GM13977 (cell line): Measurements from ENCODE around the gene GPR107.

ENCODE experiments used
- DNase-seq: peaks from one replicate; pipeline ENCODE4 v3.0.0; 2012; ENCODE audit warnings: low spot score
- in situ Hi-C: fragments of 300-500 bp; cut with MboI; formaldehyde crosslinking; loops from one replicate; pipeline ENCODE4 v1.12.0; 2022; ENCODE audit warnings: low sequenced_read_pairs, low pct_unique_long_range_greater_than_20kb, mixed read lengths, inconsistent platforms; ENCODE audit not compliant: unreplicated experiment
- TF ChIP-seq, protein P1 (sequence below): IDR thresholded peaks from 2 replicates; pipeline ENCODE4 v1.5.1; 2012; ENCODE audit warnings: mild to moderate bottlenecking, control low read depth; ENCODE audit not compliant: insufficient read depth; ENCODE audit errors: extremely low read depth, missing control alignments

Gene GPR107

DNA sequence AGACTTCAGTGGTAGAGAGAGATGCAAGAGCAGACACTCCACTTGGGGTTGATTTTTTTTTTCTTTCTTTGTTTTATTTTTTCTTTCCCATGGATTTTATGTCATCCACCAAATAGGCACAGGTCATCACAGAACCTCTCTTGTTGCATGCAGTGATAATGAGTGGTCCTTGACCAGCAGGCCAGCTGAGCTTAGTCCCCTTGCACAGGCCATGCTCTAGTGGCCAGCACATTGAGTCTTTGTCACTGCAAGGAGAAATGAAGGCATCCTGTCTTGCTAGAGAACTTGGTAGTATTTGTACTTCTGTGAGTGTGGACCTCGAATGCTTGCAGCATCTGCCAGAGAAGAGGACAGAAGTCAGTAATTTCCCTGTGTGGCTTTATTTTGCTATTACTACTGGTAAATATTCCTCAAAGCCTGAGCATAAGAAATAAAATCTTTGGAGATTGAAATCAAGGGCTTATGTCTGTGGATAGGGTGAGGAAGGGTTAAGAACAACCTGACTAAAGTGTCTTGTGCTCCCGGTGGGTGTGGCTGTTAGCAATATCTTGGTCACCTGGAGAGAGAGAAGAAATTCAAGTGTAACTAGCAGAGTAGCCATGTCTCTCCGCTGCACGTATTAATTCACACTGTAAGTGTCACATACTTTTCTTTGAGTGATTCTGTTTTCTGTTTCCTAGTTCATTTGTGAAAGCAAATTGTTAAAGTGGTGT, 73.2 kb downstream of the GPR107 start:
- TF ChIP-seq, protein P1, sequence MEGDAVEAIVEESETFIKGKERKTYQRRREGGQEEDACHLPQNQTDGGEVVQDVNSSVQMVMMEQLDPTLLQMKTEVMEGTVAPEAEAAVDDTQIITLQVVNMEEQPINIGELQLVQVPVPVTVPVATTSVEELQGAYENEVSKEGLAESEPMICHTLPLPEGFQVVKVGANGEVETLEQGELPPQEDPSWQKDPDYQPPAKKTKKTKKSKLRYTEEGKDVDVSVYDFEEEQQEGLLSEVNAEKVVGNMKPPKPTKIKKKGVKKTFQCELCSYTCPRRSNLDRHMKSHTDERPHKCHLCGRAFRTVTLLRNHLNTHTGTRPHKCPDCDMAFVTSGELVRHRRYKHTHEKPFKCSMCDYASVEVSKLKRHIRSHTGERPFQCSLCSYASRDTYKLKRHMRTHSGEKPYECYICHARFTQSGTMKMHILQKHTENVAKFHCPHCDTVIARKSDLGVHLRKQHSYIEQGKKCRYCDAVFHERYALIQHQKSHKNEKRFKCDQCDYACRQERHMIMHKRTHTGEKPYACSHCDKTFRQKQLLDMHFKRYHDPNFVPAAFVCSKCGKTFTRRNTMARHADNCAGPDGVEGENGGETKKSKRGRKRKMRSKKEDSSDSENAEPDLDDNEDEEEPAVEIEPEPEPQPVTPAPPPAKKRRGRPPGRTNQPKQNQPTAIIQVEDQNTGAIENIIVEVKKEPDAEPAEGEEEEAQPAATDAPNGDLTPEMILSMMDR: no peak
- DNase-seq: no peak
- in situ Hi-C loops: no loop called here

DNA sequence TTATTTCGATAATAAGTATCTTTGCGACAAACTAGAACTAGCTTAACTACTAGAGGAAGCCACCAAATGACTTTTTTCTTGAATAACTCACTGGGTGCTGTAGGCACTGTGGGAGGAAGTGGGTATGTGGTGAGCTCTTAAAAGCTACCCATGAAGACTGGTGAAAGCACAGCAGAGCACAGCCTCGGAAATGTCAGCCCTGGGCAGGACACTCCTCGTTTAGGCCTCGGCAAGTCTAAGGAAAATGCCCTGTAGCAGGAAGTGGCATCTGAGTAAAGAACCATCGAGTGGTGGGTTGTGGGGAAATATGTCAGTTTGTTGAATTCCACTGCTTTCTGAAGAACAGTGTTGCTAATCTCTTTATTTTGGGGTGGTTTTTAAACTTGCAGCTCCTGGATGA, 74.5 kb downstream of the GPR107 start:
- TF ChIP-seq, protein P1: no peak
- DNase-seq: peak; percentile 41
- in situ Hi-C loops: no loop called here

DNA sequence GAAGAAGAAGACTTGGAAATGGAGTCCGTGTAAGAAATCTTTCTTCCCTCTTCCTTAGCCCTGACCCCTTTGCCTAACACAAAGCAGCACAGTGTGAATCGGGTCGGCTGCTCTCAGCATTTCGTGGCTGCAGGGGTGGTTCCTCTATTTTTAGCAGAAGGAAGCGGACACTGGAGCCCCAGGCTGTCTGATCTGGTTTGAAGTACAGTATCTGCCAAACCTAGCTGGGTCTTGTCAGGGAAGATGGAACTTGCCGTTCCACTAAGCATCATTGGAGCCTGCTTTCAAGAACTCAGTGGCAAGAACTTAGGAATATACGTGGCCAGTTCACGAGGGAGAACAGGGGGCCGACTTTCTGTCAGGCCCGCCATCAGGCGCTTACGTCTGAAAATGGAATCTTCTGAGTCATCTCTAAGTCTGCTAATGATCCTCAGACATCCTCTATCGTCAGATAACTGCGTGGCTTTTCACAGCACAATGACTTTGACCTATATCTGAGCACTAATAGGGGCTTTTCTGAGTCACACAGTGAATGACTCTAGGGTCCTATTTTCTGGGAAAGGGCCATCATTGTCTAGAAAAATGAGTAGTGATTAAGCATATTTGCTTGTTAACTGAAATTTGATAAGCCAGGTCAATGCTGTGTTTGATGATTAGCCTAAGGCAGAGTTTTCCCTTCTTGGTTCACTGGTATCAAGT, 75.2 kb downstream of the GPR107 start:
- in situ Hi-C loops: no loop called here
- DNase-seq: peak; percentile 75
- TF ChIP-seq, protein P1: no peak

DNA sequence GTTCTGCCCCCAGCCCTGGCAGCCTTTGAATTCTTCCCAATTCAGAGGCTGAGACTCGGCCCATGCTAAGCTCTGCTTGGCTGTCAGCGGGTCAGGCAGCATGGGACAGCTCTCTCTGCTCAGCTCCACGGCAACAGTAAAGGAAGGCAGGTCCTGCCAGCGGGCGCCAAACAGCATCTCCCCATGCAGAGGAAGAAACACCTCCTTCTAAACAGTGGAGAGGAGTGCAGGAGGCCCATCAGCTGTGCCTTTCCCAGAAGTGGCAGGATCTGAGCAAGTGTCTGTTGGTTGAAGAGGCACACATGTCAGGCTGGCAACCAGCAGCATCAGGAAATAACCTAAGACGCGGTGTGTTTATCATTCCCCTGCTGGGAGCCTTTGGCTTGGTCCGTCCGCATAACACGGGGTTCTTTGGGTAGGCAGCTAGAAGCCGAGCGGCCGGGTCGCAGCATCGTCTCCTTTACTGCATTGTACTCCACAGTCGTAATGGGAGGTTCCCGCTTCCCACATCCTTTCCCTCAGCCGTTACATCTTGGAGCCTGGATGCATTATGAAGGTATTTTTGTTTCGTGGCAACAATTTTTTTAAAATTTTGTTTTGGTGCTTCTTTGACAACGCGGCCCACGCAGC, 75.8 kb downstream of the GPR107 start:
- no peak for DNase-seq
- in situ Hi-C loops: no loop called here
- TF ChIP-seq, protein P1: no peak

DNA sequence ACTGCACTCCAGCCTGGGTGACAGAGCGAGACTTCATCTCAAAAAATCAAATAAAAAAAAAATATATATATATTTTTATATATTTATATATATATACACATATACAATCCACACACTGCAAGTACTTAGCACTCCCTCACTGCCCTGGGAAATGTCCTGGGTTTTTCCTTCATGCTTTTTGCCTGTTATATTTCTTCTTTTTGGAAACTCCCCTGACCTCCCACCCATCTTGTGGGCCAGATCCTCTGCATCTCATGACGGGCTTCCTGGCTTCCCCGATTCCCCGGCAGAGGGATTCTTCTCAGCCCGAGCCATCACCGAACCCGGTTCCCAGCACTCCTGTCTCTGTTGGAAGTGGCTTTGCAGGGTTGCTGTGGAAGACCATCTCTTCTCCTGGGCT, 79.0 kb downstream of the GPR107 start:
- no peak for DNase-seq
- TF ChIP-seq, protein P1: no peak
- in situ Hi-C loops: no loop called here

DNA sequence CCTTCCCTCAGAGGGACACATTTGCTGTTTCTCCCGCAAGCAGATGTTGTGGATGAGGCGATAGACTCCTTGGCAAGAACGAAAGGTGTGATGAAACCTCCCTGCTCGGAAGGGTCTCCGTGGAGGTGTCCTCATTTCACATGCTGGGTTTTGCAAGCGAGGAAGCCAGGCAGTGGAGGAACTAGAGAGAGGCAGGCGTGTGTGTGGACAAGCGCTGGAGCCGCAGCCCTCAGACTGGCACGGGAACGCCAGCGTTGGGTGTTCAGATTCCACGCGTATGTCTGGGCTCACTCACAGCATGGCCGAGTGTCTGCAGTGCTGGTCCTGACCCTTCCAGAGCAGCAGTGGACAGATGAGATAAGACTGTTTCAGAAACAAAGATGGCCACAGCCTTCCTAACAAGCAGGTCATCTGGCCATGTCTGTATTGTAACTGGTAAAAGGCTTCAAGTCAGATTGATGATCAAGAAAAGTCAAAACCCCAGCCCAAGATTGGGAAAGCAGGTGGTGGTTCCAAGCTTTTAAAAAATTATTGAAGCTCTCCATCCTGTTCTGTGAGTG, 83.5 kb downstream of the GPR107 start:
- DNase-seq: no peak
- TF ChIP-seq, protein P1: no peak
- in situ Hi-C loops: no loop called here
